Sigmoid colon (tissue), 4 donors: ENCODE data around the gene MACF1.

Source experiments
- CTCF ChIP-seq, 4 experiments: fragments of 450-650 bp in 3 of 4; fragments of 200-600 bp in 1 of 4; IDR thresholded peaks; one replicate each; pipeline ENCODE4 v1.5.1; 2016 to 2019; ENCODE audit warnings: antibody characterized with exemption in 4 of 4, mild to moderate bottlenecking in 3 of 4, moderate library complexity in 2 of 4
- POLR2A ChIP-seq, 2 donors: fragments of 450-650 bp; IDR thresholded peaks; one replicate each; pipeline ENCODE4 v1.6.1; 2016; ENCODE audit warnings: antibody characterized with exemption in 2 of 2, mild to moderate bottlenecking in 2 of 2, moderate library complexity in 2 of 2
- POLR2AphosphoS5 ChIP-seq, 4 donors: sonication (generic); formaldehyde crosslinking; IDR thresholded peaks; one replicate each; pipeline ENCODE4 v1.6.1; 2017; ENCODE audit warnings: antibody characterized with exemption in 4 of 4

GRCh38 chr1:39337067-39337466 lies 132.6 kb downstream of the MACF1 start:
- no peak for TF ChIP-seq CTCF (IDR thresholded peaks at IDR 0.05)
- TF ChIP-seq POLR2A (IDR thresholded peaks at IDR 0.05): no peak
- TF ChIP-seq POLR2AphosphoS5 (IDR thresholded peaks at IDR 0.05): no peak
